ENCODE data around the gene SASH3. TPM values are rescaled to one million over a fixed set of nuclear protein-coding genes. Genes with fewer than 3 reads are reported as not detected.

Gene SASH3
- total RNA-seq (2022; extraction: Qiagen RNA extraction), result not detected in 5 replicates

GRCh38 chrX:129779747-129780146, at the start of gene SASH3:
SASH3 (plus strand) TSS chrX:129779949; CDS start chrX:129780098, 149 bp downstream.

GRCh38 chrX:129738466-129739308, 41.1 kb upstream of the SASH3 start, which contains the start of gene XPNPEP2:
XPNPEP2 (plus strand) TSS chrX:129738979; CDS start chrX:129739214, 235 bp downstream.

GRCh38 chrX:129843459-129844306, 63.9 kb downstream of the SASH3 start, which contains the start of gene ZDHHC9:
ZDHHC9 (minus strand) TSS chrX:129843886; CDS start chrX:129841945, 1,941 bp downstream.

Other genes with a start within 250 kb of the SASH3 start
- 19.1 to 25.7 TPM (median 23.9 TPM) in 5 replicates for gene OCRL, start 239.7 kb upstream of the SASH3 start, total RNA-seq (2022; extraction: Qiagen RNA extraction)
- 0.70 to 0.85 TPM (median 0.79 TPM) in 5 replicates for gene APLN, start 125.0 kb upstream of the SASH3 start, total RNA-seq (2022; extraction: Qiagen RNA extraction)
- gene XPNPEP2, start 41.0 kb upstream of the SASH3 start, total RNA-seq (2022; extraction: Qiagen RNA extraction), result not detected in 5 replicates
- 37.9 to 43.5 TPM (median 40.4 TPM) in 5 replicates for gene ZDHHC9, start 63.9 kb downstream of the SASH3 start, total RNA-seq (2022; extraction: Qiagen RNA extraction)
- gene UTP14A, start 126.2 kb downstream of the SASH3 start, total RNA-seq (2022; extraction: Qiagen RNA extraction), result 40.8 to 59.7 TPM (median 43.6 TPM) in 5 replicates
- gene BCORL1, start 202.7 kb downstream of the SASH3 start, total RNA-seq (2022; extraction: Qiagen RNA extraction), result 6.1 to 11.1 TPM (median 9.7 TPM) in 5 replicates